Embryonic facial prominence (tissue), 1 donor: ENCODE measurements around the gene CD93.

Experiments used
- DNase-seq: peaks from one replicate; pipeline ENCODE4 v3.0.0-alpha.2; 2016; ENCODE audit errors: extremely low spot score

CD93 gene

GRCh38 chr20:23097636-23098580 lies 11.8 kb upstream of the CD93 start:
- no peak for DNase-seq

- DNase-seq, result no peak
These were observed 10.9 kb upstream of the CD93 start for GRCh38 chr20:23096986-23097520.

- no peak for DNase-seq
These were observed 10.0 kb upstream of the CD93 start for GRCh38 chr20:23096097-23096496.

- DNase-seq, result no peak
These were observed 9.4 kb upstream of the CD93 start for GRCh38 chr20:23095499-23095898.

- DNase-seq, result no peak
These were observed 8.8 kb upstream of the CD93 start for GRCh38 chr20:23094927-23095326.

- DNase-seq, result no peak
These were observed 8.2 kb upstream of the CD93 start for GRCh38 chr20:23094213-23094896.

- no peak for DNase-seq
These were observed 7.5 kb upstream of the CD93 start for GRCh38 chr20:23093613-23094012.

GRCh38 chr20:23092861-23093495 lies 6.9 kb upstream of the CD93 start:
- DNase-seq, result no peak

- no peak for DNase-seq
These were observed 6.2 kb upstream of the CD93 start for GRCh38 chr20:23092384-23092756.

- no peak for DNase-seq
These were observed 5.7 kb upstream of the CD93 start for GRCh38 chr20:23091721-23092383.

GRCh38 chr20:23090878-23091277 lies 4.8 kb upstream of the CD93 start:
- no peak for DNase-seq

- DNase-seq, result no peak
These were observed 4.0 kb upstream of the CD93 start for GRCh38 chr20:23090147-23090546.

GRCh38 chr20:23088866-23089265 lies 2.7 kb upstream of the CD93 start:
- DNase-seq, result no peak

GRCh38 chr20:23087587-23088251 lies 1.6 kb upstream of the CD93 start:
- no peak for DNase-seq

GRCh38 chr20:23086931-23087411 lies 847 bp upstream of the CD93 start:
- no peak for DNase-seq

- DNase-seq, result no peak
These were observed 578 bp downstream of the CD93 start for GRCh38 chr20:23085436-23086055.

GRCh38 chr20:23084845-23085365 lies 1.2 kb downstream of the CD93 start:
- no peak for DNase-seq

- no peak for DNase-seq
These were observed 1.8 kb downstream of the CD93 start for GRCh38 chr20:23084282-23084844.

- no peak for DNase-seq
These were observed 2.4 kb downstream of the CD93 start for GRCh38 chr20:23083553-23084220.
